Measurements from ENCODE around the gene ZDHHC7.
A peak's percentile ranks its signal among the peaks of the same experiment; 100 is the strongest.

Gene ZDHHC7

GRCh38 chr16:85031451-85031850 lies 20.1 kb upstream of the ZDHHC7 start:
- H3K4me3 Mint-ChIP-seq = no peak overlapping the region
- no peaks in the 10 kb centered on the region for H3K9me3 Mint-ChIP-seq
- peaks cover 1% of the 10 kb centered on the region for H3K36me3 Mint-ChIP-seq
- peaks cover 39% of the 10 kb centered on the region for H3K4me1 Mint-ChIP-seq
- H3K27ac Mint-ChIP-seq = peak overlapping the region; percentile 57
- no peaks in the 10 kb centered on the region for H3K27me3 Mint-ChIP-seq

- Mint-ChIP-seq H3K36me3 (peaks cover 1% of the 10 kb centered on the region), H3K4me3 (peak overlapping the region; percentile 93), H3K4me1 (peaks cover 42% of the 10 kb centered on the region), H3K27me3 (no peaks in the 10 kb centered on the region), H3K9me3 (no peaks in the 10 kb centered on the region), H3K27ac (peak overlapping the region; percentile 96)
Observed at GRCh38 chr16:85029981-85030401, 18.7 kb upstream of the ZDHHC7 start.

GRCh38 chr16:85029408-85029784 lies 18.1 kb upstream of the ZDHHC7 start:
- Mint-ChIP-seq H3K4me3 (peak overlapping the region; percentile 93), H3K36me3 (peaks cover 1% of the 10 kb centered on the region), H3K9me3 (no peaks in the 10 kb centered on the region), H3K27me3 (no peaks in the 10 kb centered on the region), H3K27ac (peak overlapping the region; percentile 96), H3K4me1 (peaks cover 42% of the 10 kb centered on the region)

- H3K4me3 Mint-ChIP-seq = peak overlapping the region; percentile 93
- peaks cover 42% of the 10 kb centered on the region for H3K4me1 Mint-ChIP-seq
- H3K27ac Mint-ChIP-seq = peak overlapping the region; percentile 96
- no peaks in the 10 kb centered on the region for H3K9me3 Mint-ChIP-seq
- peaks cover under 1% of the 10 kb centered on the region for H3K36me3 Mint-ChIP-seq
- no peaks in the 10 kb centered on the region for H3K27me3 Mint-ChIP-seq
Observed at GRCh38 chr16:85028685-85029407, 17.5 kb upstream of the ZDHHC7 start.

- Mint-ChIP-seq H3K27me3 (no peaks in the 10 kb centered on the region), H3K27ac (peak overlapping the region; percentile 96), H3K9me3 (no peaks in the 10 kb centered on the region), H3K36me3 (no peaks in the 10 kb centered on the region), H3K4me3 (peak overlapping the region; percentile 93), H3K4me1 (peaks cover 42% of the 10 kb centered on the region)
Observed at GRCh38 chr16:85027958-85028684, 16.8 kb upstream of the ZDHHC7 start.

- Mint-ChIP-seq H3K4me1 (peaks cover 42% of the 10 kb centered on the region), H3K36me3 (no peaks in the 10 kb centered on the region), H3K27ac (peak within 1 kb of the TSS; percentile 96), H3K9me3 (no peaks in the 10 kb centered on the region), H3K27me3 (no peaks in the 10 kb centered on the region), H3K4me3 (peak within 1 kb of the TSS; percentile 93)
Observed at GRCh38 chr16:85027349-85027957, 16.1 kb upstream of the ZDHHC7 start, which contains the start of gene KIAA0513. Gene KIAA0513 (plus strand): TSS chr16:85027795. CDS start chr16:85067072, 39,277 bp downstream.

- H3K4me3 Mint-ChIP-seq = peak overlapping the region; percentile 88
- H3K9me3 Mint-ChIP-seq = no peaks in the 10 kb centered on the region
- H3K27ac Mint-ChIP-seq = peak overlapping the region; percentile 23
- no peaks in the 10 kb centered on the region for H3K27me3 Mint-ChIP-seq
- peaks cover 40% of the 10 kb centered on the region for H3K4me1 Mint-ChIP-seq
- no peaks in the 10 kb centered on the region for H3K36me3 Mint-ChIP-seq
Observed at GRCh38 chr16:85026703-85027102, 15.4 kb upstream of the ZDHHC7 start.

- H3K27ac Mint-ChIP-seq = no peak overlapping the region
- H3K36me3 Mint-ChIP-seq = no peaks in the 10 kb centered on the region
- H3K4me1 Mint-ChIP-seq = peaks cover 37% of the 10 kb centered on the region
- peak overlapping the region; percentile 88 for H3K4me3 Mint-ChIP-seq
- H3K27me3 Mint-ChIP-seq = no peaks in the 10 kb centered on the region
- no peaks in the 10 kb centered on the region for H3K9me3 Mint-ChIP-seq
Observed at GRCh38 chr16:85025781-85026653, 14.7 kb upstream of the ZDHHC7 start.

- H3K9me3 Mint-ChIP-seq = no peaks in the 10 kb centered on the region
- peaks cover 10% of the 10 kb centered on the region for H3K4me1 Mint-ChIP-seq
- H3K27me3 Mint-ChIP-seq = no peaks in the 10 kb centered on the region
- no peak overlapping the region for H3K4me3 Mint-ChIP-seq
- no peaks in the 10 kb centered on the region for H3K36me3 Mint-ChIP-seq
- no peak overlapping the region for H3K27ac Mint-ChIP-seq
Observed at GRCh38 chr16:85019659-85020245, 8.4 kb upstream of the ZDHHC7 start.

- Mint-ChIP-seq H3K9me3 (no peaks in the 10 kb centered on the region), H3K4me3 (no peak overlapping the region), H3K36me3 (no peaks in the 10 kb centered on the region), H3K27ac (no peak overlapping the region), H3K4me1 (peaks cover 10% of the 10 kb centered on the region), H3K27me3 (no peaks in the 10 kb centered on the region)
Observed at GRCh38 chr16:85018529-85019236, 7.3 kb upstream of the ZDHHC7 start.

GRCh38 chr16:85017633-85018032 lies 6.3 kb upstream of the ZDHHC7 start:
- Mint-ChIP-seq H3K4me3 (no peak overlapping the region), H3K9me3 (no peaks in the 10 kb centered on the region), H3K27me3 (no peaks in the 10 kb centered on the region), H3K27ac (no peak overlapping the region), H3K36me3 (no peaks in the 10 kb centered on the region), H3K4me1 (peaks cover 10% of the 10 kb centered on the region)

GRCh38 chr16:85017151-85017550 lies 5.8 kb upstream of the ZDHHC7 start:
- H3K4me1 Mint-ChIP-seq = peaks cover 10% of the 10 kb centered on the region
- no peaks in the 10 kb centered on the region for H3K9me3 Mint-ChIP-seq
- no peaks in the 10 kb centered on the region for H3K27me3 Mint-ChIP-seq
- peak overlapping the region; percentile 13 for H3K4me3 Mint-ChIP-seq
- H3K36me3 Mint-ChIP-seq = no peaks in the 10 kb centered on the region
- H3K27ac Mint-ChIP-seq = no peak overlapping the region

- peaks cover 3% of the 10 kb centered on the region for H3K36me3 Mint-ChIP-seq
- H3K4me1 Mint-ChIP-seq = peaks cover 18% of the 10 kb centered on the region
- no peak overlapping the region for H3K27ac Mint-ChIP-seq
- H3K4me3 Mint-ChIP-seq = no peak overlapping the region
- H3K9me3 Mint-ChIP-seq = no peaks in the 10 kb centered on the region
- H3K27me3 Mint-ChIP-seq = no peaks in the 10 kb centered on the region
Observed at GRCh38 chr16:85015481-85016187, 4.3 kb upstream of the ZDHHC7 start.

- H3K9me3 Mint-ChIP-seq = no peaks in the 10 kb centered on the region
- H3K4me3 Mint-ChIP-seq = no peak overlapping the region
- H3K4me1 Mint-ChIP-seq = peaks cover 28% of the 10 kb centered on the region
- H3K36me3 Mint-ChIP-seq = peaks cover 3% of the 10 kb centered on the region
- peak overlapping the region; percentile 73 for H3K27ac Mint-ChIP-seq
- H3K27me3 Mint-ChIP-seq = no peaks in the 10 kb centered on the region
Observed at GRCh38 chr16:85014311-85014710, 3.0 kb upstream of the ZDHHC7 start.

All from activated naive CD4-positive, alpha-beta T cell treated with anti-CD3 and anti-CD28 coated beads, Interleukin-2, amount 50 U/mL, for 24 hours (primary cell).